Activated effector memory CD4-positive, alpha-beta T cell treated with Interleukin-2 at 50 U/mL for 16 hours (primary cell): ENCODE results near the gene TMEM63A.
"Not testable (repeated sequence)": the region's sequence is repeated elsewhere in the genome, so short reads cannot be mapped to it uniquely, and the experiment has no call there.

Experiments
- DNase-seq: peaks from one replicate; pipeline ENCODE4 v3.0.0-alpha.2; 2020

Gene TMEM63A

DNA sequence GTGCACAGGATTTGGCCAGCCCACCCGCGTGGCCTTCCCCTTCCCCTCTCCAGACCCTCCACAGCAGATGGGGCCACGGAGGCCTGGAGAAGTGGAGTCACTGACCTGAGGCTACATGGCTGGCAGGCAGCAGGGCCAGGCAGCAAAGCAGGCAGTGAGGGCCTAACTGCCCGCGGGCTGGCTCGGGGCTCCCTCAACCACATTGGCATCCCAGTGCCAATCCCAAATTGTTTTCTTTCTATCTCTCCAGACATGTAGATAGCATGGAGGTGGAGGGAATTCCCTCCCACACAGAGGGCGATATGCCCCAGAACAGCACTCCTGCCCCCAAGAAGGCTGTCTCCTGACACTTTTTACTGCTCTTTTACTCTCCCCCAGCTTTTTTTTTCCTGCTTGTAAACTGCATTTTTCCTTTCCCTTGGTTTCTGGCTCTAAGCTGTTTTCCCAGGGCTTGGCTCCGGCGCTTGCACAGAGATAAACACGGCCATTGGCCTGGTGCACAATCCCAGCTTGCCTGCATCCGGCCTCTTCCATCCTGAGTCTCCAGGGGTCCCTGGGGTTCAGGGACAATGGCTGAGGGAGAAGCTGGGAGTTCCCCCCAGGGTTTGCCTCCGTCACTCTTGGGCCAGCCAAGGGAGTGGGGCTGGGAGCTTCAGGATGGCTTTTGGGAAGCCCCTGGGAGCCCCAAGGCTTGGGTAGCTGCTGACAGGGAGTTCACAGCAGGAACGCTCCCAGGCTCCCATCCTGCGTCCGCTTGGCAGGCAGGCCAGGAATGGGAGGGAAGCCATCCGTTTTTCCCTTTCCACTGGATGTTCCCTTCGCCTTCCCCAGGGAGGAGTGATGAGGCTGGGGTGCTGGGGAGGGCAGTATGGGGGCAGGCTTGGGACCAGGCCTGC, 65.3 kb downstream of the TMEM63A start:
- DNase-seq: no peak

DNA sequence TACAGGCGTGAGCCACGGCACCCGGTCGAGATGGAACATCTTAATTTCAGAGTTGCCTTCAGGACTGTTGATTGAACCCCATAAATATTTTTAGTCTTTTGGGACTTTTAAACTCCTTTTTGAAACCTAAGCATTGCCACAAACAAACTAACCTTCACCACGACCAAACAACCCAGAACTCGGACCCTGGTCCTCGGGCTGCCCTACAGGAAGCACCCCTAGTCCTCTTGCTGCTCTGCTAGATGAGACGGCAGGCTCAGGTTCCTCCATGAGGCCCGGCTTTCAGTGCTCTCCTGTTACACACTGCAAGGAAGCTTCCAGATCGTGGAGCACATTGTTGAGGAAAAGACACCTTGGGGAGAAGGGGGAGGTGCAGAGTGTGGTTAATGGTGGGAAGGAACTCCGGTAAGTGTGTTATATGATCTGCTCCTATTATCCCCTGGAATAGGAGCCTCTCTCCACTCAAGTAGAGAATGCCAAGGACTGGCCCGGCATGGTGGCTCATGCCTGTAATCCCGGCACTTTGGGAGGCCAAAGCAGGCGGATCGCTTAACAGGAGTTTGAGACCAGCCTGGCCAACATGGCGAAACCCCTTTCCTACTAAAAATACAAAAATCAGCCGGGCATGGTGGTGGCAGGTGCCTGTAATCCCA, 66.5 kb downstream of the TMEM63A start:
- DNase-seq: no peak

DNA sequence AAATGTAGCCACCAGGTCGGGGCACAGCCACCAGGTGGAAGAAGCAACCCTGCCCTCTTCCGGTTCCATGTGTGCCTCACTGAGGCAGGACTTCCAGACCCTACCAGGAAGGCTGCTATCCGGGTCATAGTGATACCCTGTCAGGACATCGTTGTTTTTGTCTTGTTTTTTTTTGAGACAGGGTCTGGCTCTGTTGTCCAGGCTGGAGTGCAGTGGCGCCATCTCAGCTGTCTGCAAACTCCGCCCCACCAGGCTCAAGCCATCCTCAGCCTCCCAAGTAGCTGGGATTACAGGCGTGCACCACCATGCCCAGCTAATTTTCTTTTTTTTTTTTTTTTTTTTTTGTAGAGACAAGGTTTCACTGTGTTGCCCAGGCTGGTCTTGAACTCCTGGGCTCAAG, 67.1 kb downstream of the TMEM63A start:
- DNase-seq: not testable (repeated sequence)

DNA sequence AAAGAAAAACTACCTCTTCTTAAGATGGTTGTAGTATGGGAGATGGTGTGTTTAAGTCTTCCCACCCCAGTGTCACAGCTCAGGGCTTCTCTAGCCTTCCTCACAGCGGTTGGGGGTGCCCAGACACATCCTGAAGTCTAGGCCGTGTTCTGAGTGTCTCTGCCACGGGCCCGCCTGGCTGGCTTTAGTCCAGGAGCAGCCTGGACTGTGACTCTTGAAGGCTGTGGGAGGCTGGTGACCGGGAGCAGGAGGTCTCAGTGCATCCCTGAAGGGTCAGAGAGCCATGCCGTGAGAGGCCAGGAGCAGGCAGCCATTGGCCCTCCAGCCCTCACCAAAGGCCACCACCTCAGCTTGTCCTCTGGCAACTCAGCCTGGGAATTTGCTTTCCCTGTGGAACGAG, 67.8 kb downstream of the TMEM63A start:
- no peak for DNase-seq

DNA sequence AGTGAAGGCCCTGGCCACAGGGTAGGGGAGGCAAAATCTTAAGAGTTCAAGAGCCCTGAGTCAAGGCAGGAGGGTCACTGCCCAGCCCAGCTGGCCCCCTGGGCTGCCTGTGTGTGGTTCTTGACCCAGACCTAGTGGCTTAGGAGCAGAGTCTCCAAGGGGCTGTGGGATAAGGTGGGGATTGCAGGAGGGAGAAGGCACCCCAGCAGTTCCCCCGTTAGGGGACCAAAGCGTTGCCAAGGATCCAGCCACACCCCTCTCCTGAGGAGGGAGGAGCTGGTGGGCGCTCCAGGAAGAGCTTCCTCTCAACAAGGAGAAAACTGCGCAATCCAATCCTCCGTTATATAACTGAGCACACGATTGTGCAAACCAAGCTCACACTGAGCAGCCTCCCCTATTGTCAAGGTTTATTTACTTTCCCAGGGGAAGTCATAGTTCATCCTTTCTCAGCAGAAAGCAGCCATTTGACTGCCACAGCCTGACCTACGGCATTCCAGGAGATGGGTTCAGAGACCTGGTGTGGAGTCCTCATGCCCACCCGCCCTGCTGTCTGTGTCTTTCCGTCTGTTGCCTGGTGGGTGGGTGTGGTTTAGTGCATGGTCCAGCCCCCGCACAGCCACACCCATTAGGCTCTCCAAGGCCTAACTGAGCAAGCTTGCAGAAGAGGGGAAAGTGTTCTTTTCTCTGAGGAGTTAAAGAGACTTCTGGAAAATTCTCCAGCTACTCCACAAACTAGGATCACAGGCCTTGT, 68.8 kb downstream of the TMEM63A start:
- no peak for DNase-seq

DNA sequence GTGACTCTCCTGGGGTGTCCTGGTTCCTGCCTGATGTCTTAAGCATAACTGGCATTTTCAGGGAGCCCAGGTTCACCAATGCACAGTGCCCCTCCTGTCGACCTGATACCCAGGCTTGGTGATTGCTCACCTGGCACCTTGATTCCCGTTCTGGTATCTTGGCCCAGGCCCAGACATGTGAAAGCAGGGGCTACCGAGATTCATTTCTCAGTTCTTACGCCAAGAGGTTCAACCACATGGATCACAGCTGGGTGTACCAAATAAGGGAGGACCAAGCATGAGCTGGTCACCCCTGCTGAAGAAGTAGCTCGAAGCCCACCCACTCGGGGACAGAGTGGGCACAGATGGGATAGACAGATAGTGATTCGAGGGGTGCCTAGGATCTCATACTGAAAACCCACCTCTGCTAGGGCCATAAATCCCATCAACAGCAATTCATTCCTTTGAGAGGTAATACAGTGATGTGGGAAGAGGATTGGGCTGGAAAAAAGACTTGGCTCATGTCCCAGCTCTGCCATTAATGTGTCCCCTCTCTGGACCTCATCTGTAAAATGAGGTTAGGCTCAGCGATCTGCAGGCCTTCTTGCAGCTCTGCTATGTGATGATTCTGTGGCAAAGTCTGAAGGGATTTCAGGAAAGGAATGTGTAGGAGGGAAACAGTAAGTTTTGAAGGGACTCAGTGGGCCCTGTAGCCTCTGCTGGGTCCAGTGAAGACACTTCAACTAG, 69.5 kb downstream of the TMEM63A start:
- DNase-seq: no peak

DNA sequence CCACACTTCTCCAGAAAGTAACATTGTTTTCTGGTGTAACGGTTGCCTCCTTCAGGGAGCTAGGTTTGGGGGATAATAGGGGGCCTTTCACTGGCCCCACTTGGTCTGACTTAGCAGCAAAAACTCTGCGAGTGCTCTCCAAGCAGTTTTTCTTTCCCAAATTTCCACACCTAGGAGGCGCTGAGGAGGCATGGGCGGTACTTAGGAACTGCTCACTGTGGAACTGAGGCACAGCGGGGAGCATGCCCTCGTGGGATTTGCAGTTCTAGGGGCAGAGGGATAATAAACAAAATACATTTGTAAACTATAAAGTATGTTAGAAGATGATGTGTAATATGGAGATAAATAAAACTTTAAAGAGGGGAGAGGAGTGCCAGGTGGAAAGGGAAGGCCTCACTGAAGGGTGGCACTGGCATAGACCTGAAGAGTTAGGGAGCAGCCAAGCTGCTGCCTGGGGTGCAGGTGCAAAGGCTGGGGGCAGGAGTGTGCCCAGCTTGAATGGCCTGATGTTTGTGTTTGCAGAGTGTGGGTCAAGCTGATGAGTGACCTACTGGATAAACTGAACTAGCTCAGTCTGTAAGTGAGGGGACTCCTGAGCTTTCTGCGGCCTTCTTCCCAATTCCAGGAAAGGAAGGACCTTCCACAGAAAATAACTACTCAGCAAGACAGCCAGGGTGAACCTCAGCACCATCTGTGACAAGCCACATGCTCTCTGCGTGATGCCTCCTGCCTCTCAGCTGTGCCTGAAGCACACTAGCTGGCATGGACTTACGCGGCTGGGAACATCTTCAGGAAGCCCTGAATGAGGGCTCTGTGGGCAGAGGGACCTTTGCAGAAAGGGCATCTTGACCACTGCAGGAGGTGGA, 70.3 kb downstream of the TMEM63A start:
- no peak for DNase-seq

DNA sequence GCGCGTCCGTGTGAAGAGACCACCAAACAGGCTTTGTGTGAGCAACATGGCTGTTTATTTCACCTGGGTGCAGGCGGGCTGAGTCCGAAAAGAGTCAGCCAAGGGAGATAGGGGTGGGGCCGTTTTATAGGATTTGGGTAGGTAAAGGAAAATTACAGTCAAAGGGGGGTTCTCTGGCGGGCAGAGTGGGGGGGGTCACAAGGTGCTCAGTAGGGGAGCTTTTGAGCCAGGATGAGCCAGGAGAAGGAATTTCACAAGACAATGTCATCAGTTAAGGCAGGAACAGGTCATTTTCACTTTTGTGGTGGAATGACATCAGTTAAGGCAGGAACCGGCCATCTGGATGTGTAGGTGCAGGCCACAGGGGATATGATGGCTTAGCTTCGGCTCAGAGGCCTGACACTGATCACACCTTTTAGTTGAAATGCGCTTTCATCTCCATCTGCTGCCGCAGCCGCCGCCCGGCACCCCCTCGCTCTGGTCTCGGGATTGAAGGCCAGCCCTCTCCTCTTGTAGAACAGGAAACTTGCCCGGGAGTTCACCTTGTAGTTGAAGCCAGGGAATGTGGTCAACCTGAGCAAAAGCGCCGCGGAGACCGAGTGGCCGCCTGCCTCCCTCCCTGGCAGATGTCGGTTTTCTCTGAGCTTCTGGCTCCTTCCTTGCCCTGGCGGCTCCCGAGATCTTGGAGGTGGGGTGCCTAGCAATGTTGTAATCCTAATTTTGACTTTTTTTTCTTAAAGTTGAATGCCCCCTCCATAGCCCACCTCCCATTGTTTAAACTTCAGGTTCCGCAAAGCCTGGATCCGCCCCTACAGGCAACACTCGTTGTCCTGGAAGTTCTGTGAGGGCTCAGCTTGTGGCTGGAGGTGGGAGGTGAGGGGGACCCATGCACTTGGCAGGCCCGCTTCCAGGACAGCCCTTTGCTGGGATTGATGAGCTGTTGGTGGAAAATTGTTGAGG, 71.3 kb downstream of the TMEM63A start:
- not testable (repeated sequence) for DNase-seq

DNA sequence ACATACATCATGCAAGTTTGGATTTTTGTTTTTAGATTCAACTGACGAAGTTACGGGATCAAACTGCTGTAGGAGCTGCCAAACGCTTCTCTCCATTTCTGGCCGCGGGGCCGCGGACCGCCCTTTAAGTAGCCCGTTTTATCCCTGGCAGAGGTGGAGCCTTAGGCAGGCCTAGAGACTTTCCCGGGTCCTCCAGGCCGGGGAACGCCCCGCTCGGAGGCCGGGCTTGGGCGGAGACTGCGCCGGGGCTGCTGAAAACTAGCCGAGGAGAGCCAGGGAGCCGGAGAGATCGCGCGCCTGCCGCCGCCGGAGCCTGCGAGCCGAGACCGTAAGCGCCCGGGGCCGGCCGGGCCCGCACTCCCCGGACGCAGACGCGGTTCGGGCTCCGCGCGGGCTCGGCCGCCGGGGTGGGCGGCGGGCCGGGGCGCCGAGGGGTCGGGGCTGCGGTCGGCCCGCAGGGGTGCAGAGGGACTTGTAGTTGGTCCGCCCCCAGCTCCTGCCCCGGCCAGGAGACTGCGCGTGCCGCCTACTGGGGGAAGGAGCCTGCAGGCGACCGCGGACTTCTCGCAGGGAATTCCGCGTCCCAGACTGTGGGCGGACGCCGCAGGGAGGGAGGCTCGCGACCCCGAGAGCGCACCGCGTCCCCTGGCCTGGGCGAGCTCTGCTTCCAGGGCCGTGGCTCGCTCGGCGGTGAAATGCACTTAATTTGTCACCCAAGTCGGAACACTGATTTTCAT, 72.2 kb downstream of the TMEM63A start, which contains the start of gene EPHX1:
Gene EPHX1, plus strand, starts transcription at position 283 of the 737 bp plus-strand sequence. CDS start 18,606 bp downstream, outside the sequence.
- DNase-seq: peak; percentile 49

DNA sequence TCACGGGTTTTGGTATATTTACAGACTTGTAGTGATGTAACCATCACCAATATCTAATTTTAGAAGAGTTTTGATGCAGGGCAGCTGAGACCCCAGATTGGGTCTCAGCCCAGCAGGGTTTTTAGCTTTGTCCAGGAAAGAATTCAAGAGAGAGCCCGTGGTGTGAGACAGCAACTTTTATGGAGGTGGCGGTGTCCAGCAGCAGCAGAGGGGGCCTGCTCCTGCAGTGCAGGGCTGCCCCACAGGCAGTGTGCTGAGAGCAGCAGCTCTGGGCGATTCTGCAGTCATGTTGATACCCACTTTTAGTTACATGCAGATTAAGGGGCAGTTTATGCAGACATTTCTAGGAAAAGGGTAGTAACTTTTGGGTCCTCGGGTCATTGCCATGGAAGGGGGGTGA, 74.0 kb downstream of the TMEM63A start:
- no peak for DNase-seq

DNA sequence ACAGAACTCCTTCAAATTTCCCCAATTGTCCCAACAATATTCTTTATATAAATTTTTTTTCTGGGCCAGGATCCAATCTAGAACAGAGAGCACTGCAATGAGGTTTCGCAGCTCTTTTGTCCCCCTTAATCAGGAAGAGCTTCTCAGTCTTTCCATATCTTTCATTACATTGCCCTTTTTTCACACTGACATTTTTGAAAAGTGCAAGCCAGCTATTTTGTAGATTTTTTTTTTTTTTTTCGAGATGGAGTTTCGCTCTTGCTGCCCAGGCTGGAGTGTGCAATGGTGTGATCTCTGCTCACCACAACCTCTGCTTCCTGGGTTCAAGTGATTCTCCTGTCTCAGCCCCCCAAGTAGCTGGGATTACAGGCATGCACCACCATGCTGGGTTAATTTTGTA, 75.4 kb downstream of the TMEM63A start:
- DNase-seq: not testable (repeated sequence)

DNA sequence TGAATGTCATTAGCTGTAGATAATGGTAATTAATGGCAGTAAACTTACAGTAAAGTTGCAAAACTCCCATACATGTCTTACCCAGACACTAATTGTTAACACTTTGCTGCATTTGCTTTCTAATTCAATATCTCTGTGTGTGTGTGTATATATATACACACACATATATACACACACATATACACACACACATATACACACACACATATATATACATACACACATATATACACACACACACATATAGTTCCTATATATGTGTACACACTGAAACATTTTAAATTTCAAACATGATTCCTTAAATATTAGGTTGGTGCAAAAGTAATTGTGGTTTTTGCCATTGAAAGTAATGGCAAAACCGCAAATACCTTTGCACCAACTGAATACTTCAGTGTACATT, 75.9 kb downstream of the TMEM63A start:
- no peak for DNase-seq

DNA sequence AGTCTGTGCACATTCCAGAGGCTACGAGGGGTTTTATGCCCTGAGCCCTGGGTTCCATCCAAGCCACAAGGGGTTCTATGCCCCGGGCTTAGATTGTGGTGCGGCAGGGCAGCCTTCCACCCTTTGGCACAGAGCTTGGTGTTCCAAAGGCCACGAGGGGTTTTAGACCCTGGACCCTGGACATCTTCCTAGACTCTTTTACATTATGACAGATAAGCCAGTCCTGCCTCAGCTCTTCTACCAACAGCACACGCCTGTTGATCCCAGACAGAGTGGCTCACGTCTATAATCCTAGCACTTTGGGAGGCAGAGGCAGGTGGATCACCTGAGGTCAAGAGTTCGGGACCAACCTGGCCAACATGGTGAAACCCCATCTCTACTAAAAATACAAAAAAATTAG, 81.0 kb downstream of the TMEM63A start:
- DNase-seq: not testable (repeated sequence)

DNA sequence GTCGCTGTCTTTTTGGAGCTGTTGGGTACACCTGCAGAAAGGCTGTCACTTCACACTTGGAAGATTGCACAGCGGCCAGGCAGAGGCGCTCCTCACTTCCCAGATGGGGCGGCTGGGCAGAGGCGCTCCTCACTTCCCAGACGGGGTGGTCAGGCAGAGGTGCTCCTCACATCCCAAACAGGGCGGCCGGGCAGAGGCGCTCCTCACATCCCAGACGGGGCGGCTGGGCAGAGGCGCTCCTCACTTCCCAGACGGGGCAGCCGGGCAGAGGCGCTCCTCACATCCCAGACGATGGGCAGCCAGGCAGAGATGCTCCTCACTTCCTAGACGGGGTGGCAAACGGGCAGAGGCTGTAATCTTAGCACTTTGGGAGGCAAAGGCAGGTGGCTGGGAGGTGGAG, 86.1 kb downstream of the TMEM63A start:
- DNase-seq: not testable (repeated sequence)
